Neural cell (in vitro differentiated cells): ENCODE data around the gene SSX2IP. TPM values are rescaled to one million over a fixed set of nuclear protein-coding genes. Genes with fewer than 3 reads are reported as not detected.

Experiments
- H2AFZ ChIP-seq: fragments of 200-600, 300-800 bp; sonication (generic), shearing (Covaris generic); 2 replicates; pipeline ENCODE4 v1.6.0; 2014; ENCODE audit warnings: low read depth, mild to moderate bottlenecking, antibody characterized with exemption, low read length, moderate library complexity
- H3F3A ChIP-seq: fragments of 200-600 bp; shearing (Covaris generic); 2 replicates; pipeline ENCODE4 v1.6.1; 2016; ENCODE audit warnings: mild to moderate bottlenecking, moderate library complexity, mixed read lengths, antibody characterized with exemption, low read length; ENCODE audit not compliant: insufficient read depth, poor library complexity, severe bottlenecking
- H3K27ac ChIP-seq: fragments of 200-600, 300-800 bp; sonication (generic), shearing (Covaris generic); 2 replicates; pipeline ENCODE4 v1.5.1; 2014; ENCODE audit warnings: mild to moderate bottlenecking, low read length, moderate library complexity
- H3K27me3 ChIP-seq: fragments of 300-800, 200-600 bp; sonication (generic), shearing (Covaris generic); 2 replicates; pipeline ENCODE4 v1.6.0; 2014; ENCODE audit warnings: mild to moderate bottlenecking, low read depth, low read length, moderate library complexity; ENCODE audit not compliant: insufficient read depth
- H3K36me3 ChIP-seq: fragments of 300-800, 200-600 bp; sonication (generic), shearing (Covaris generic); 2 replicates; pipeline ENCODE4 v1.5.1; 2014; ENCODE audit warnings: mild to moderate bottlenecking, antibody characterized with exemption, low read length, moderate library complexity; ENCODE audit not compliant: insufficient read depth
- H3K4me2 ChIP-seq: fragments of 300-800, 200-600 bp; sonication (generic), shearing (Covaris generic); 2 replicates; pipeline ENCODE4 v1.6.0; 2014; ENCODE audit warnings: mild to moderate bottlenecking, low read length
- H3K4me3 ChIP-seq: fragments of 300-800, 200-600 bp; sonication (generic), shearing (Covaris generic); 2 replicates; pipeline ENCODE4 v1.5.1; 2014; ENCODE audit warnings: mild to moderate bottlenecking, low read length, moderate library complexity
- H3K79me2 ChIP-seq: fragments of 200-600 bp; shearing (Covaris generic); replicated peaks from 2 replicates; pipeline ENCODE4 v1.6.0; 2014; ENCODE audit warnings: mild to moderate bottlenecking, low read length, moderate library complexity; ENCODE audit not compliant: insufficient read depth
- H3K9ac ChIP-seq: fragments of 300-800, 200-600 bp; sonication (generic), shearing (Covaris generic); 2 replicates; pipeline ENCODE4 v1.6.1; 2016; ENCODE audit warnings: mild to moderate bottlenecking, low read length, mixed read lengths
- H3K9me2 ChIP-seq: fragments of 200-600 bp; shearing (Covaris generic); 2 replicates; pipeline ENCODE4 v1.6.1; 2016; ENCODE audit warnings: mild to moderate bottlenecking, low read length, mixed read lengths; ENCODE audit not compliant: insufficient read depth
- H3K9me3 ChIP-seq: fragments of 200-600, 300-800 bp; sonication (generic), shearing (Covaris generic); 2 replicates; pipeline ENCODE4 v1.6.1; 2016; ENCODE audit warnings: mild to moderate bottlenecking, mixed run types, low read length, moderate library complexity, mixed read lengths
- H4K20me1 ChIP-seq: fragments of 200-600 bp; shearing (Covaris generic); 2 replicates; pipeline ENCODE4 v1.6.1; 2016; ENCODE audit warnings: mild to moderate bottlenecking, mixed run types; ENCODE audit not compliant: insufficient read depth
- EP300 ChIP-seq: fragments of 450-650 bp; conservative IDR thresholded peaks from 2 replicates; pipeline ENCODE4 v1.6.1; 2014; ENCODE audit warnings: antibody characterized with exemption, mild to moderate bottlenecking, moderate library complexity; ENCODE audit not compliant: poor library complexity, severe bottlenecking
- EZH2 ChIP-seq: fragments of 200-600, 300-800 bp; shearing (Covaris generic), sonication (generic); IDR thresholded peaks from 2 replicates; pipeline ENCODE4 v1.6.1; 2014; ENCODE audit warnings: antibody characterized with exemption, low read length, borderline replicate concordance, mild to moderate bottlenecking; ENCODE audit not compliant: insufficient read depth, poor library complexity, severe bottlenecking
- MXI1 ChIP-seq: fragments of 450-650 bp; conservative IDR thresholded peaks from 2 replicates; pipeline ENCODE4 v1.6.1; 2014; ENCODE audit warnings: antibody characterized with exemption, mild to moderate bottlenecking; ENCODE audit not compliant: poor library complexity, severe bottlenecking
- POLR2AphosphoS5 ChIP-seq: IDR thresholded peaks from 2 replicates; pipeline ENCODE4 v1.6.1; 2012
- RAD21 ChIP-seq: fragments of 450-650 bp; conservative IDR thresholded peaks from 2 replicates; pipeline ENCODE4 v1.6.1; 2014; ENCODE audit warnings: antibody characterized with exemption, mild to moderate bottlenecking, moderate library complexity
- SMC3 ChIP-seq: fragments of 450-650 bp; conservative IDR thresholded peaks from 2 replicates; pipeline ENCODE4 v1.6.1; 2014; ENCODE audit warnings: antibody characterized with exemption, mild to moderate bottlenecking, moderate library complexity; ENCODE audit not compliant: poor library complexity
- TAF1 ChIP-seq: IDR thresholded peaks from 2 replicates; pipeline ENCODE4 v1.6.1; 2012; ENCODE audit warnings: low read depth
- polyA plus RNA-seq: library from polyadenylated mRNA; depleted of rRNA; stranded (reverse); fragments of >200 nt; gene quantifications from 2 replicates; pipeline ENCODE4 v1.2.3, GENCODE V29; 2014
- TF ChIP-seq, protein P1 (sequence below): IDR thresholded peaks from 2 replicates; pipeline ENCODE4 v1.6.1; 2012; ENCODE audit warnings: borderline replicate concordance
- TF ChIP-seq, protein P2 (sequence below): fragments of 450-650 bp; IDR thresholded peaks from 2 replicates; pipeline ENCODE4 v1.5.1; 2014; ENCODE audit warnings: antibody characterized with exemption, mild to moderate bottlenecking, moderate library complexity; ENCODE audit not compliant: poor library complexity, severe bottlenecking

Gene SSX2IP
- polyA plus RNA-seq, 1 donor from 2014 or later: 21.7 TPM

DNA sequence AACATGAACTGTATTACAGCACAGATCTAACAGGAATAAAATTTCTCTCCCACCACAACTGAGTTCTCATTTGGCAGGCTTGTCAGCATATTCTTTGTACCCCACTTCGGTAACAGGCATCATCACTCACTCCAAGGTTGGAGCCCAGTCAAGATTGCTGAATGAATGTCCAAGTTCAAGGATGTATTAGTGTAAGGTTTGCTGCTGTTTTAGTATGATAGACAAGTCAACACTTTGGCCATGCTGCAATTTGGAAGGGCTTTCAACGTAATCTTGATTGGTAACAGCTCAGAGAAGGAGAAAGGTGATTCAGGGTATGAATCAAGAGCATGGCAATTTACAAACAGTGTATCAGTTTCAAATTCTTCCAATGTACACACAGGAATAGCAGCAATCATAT, 6.8 kb downstream of the SSX2IP start:
- TF ChIP-seq EZH2: no peak
- no peak for TF ChIP-seq EP300
- TF ChIP-seq TAF1: no peak
- no peak for TF ChIP-seq SMC3
- TF ChIP-seq, protein P1, sequence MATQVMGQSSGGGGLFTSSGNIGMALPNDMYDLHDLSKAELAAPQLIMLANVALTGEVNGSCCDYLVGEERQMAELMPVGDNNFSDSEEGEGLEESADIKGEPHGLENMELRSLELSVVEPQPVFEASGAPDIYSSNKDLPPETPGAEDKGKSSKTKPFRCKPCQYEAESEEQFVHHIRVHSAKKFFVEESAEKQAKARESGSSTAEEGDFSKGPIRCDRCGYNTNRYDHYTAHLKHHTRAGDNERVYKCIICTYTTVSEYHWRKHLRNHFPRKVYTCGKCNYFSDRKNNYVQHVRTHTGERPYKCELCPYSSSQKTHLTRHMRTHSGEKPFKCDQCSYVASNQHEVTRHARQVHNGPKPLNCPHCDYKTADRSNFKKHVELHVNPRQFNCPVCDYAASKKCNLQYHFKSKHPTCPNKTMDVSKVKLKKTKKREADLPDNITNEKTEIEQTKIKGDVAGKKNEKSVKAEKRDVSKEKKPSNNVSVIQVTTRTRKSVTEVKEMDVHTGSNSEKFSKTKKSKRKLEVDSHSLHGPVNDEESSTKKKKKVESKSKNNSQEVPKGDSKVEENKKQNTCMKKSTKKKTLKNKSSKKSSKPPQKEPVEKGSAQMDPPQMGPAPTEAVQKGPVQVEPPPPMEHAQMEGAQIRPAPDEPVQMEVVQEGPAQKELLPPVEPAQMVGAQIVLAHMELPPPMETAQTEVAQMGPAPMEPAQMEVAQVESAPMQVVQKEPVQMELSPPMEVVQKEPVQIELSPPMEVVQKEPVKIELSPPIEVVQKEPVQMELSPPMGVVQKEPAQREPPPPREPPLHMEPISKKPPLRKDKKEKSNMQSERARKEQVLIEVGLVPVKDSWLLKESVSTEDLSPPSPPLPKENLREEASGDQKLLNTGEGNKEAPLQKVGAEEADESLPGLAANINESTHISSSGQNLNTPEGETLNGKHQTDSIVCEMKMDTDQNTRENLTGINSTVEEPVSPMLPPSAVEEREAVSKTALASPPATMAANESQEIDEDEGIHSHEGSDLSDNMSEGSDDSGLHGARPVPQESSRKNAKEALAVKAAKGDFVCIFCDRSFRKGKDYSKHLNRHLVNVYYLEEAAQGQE: no peak
- no peak for TF ChIP-seq MXI1
- TF ChIP-seq RAD21: no peak
- no peak for TF ChIP-seq POLR2AphosphoS5
- TF ChIP-seq, protein P2, sequence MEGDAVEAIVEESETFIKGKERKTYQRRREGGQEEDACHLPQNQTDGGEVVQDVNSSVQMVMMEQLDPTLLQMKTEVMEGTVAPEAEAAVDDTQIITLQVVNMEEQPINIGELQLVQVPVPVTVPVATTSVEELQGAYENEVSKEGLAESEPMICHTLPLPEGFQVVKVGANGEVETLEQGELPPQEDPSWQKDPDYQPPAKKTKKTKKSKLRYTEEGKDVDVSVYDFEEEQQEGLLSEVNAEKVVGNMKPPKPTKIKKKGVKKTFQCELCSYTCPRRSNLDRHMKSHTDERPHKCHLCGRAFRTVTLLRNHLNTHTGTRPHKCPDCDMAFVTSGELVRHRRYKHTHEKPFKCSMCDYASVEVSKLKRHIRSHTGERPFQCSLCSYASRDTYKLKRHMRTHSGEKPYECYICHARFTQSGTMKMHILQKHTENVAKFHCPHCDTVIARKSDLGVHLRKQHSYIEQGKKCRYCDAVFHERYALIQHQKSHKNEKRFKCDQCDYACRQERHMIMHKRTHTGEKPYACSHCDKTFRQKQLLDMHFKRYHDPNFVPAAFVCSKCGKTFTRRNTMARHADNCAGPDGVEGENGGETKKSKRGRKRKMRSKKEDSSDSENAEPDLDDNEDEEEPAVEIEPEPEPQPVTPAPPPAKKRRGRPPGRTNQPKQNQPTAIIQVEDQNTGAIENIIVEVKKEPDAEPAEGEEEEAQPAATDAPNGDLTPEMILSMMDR: no peak
- Histone ChIP-seq H2AFZ (no peak overlapping the region), H3K36me3 (no peaks in the 10 kb centered on the region), H3K9me2 (no peaks in the 10 kb centered on the region), H3K4me3 (no peak overlapping the region), H3K27me3 (no peaks in the 10 kb centered on the region), H3K27ac (no peak overlapping the region), H3K4me2 (no peak overlapping the region), H3K79me2 (peaks cover 54% of the 10 kb centered on the region), H4K20me1 (no peaks in the 10 kb centered on the region), H3K9ac (no peak overlapping the region), H3K9me3 (no peaks in the 10 kb centered on the region), H3F3A (no peaks in the 10 kb centered on the region)

DNA sequence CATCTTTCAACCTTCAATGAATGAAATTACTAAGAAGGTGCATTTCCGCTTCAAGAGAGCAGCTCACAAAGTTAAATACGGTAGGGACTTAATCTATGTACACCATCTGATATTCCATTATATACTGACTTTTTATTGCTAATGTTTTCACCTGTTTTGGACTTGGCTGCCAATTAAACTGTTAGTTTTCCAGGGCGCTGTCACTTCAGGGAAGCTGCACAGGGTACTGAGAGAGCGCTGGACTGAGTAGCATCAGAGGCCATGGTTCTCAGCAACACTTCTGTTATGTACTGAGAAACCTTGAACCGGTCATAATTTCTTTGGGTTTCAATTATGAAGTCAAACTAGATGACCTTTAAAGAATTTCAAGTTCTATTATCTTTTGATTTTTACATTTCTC, 8.2 kb downstream of the SSX2IP start:
- H4K20me1 ChIP-seq: no peaks in the 10 kb centered on the region
- TF ChIP-seq POLR2AphosphoS5: no peak
- TF ChIP-seq EZH2: no peak
- no peak for TF ChIP-seq SMC3
- TF ChIP-seq TAF1: no peak
- TF ChIP-seq, protein P1: no peak
- TF ChIP-seq RAD21: no peak
- TF ChIP-seq EP300: no peak
- TF ChIP-seq MXI1: no peak
- TF ChIP-seq, protein P2: no peak

More for the DNA sequence above, 8.2 kb downstream of the SSX2IP start:
- Histone ChIP-seq H3K4me3 (no peak overlapping the region), H3F3A (no peaks in the 10 kb centered on the region), H3K9me3 (no peaks in the 10 kb centered on the region), H3K27me3 (no peaks in the 10 kb centered on the region), H3K36me3 (no peaks in the 10 kb centered on the region), H3K27ac (no peak overlapping the region), H3K79me2 (peaks cover 39% of the 10 kb centered on the region), H3K9ac (no peak overlapping the region), H2AFZ (no peak overlapping the region), H3K9me2 (no peaks in the 10 kb centered on the region), H3K4me2 (no peak overlapping the region)
